H1 (cell line): ENCODE results near the gene INPP5F.

ENCODE experiments used
- CREB1 ChIP-seq: IDR thresholded peaks from 2 replicates; pipeline ENCODE4 v1.6.1; 2012; ENCODE audit warnings: inconsistent platforms
- EP300 ChIP-seq, 2 experiments: IDR thresholded peaks; 1 replicate in 1 of 2; 2 replicates in 1 of 2; pipeline ENCODE4 v1.6.1; 2011 to 2012; ENCODE audit warnings: low read depth in 2 of 2, low read length in 2 of 2, mild to moderate bottlenecking in 2 of 2, borderline replicate concordance in 1 of 2, inconsistent platforms in 1 of 2, moderate library complexity in 1 of 2
- EZH2 ChIP-seq: fragments of 200-600 bp; sonication (generic); IDR thresholded peaks from 2 replicates; pipeline ENCODE4 v1.7.1; 2012; ENCODE audit warnings: low read depth, mild to moderate bottlenecking, moderate library complexity, low read length, inconsistent platforms; ENCODE audit not compliant: severe bottlenecking
- POLR2A ChIP-seq, 2 experiments: IDR thresholded peaks; 1 replicate in 1 of 2; 2 replicates in 1 of 2; pipeline ENCODE4 v1.6.1; 2011; ENCODE audit warnings: low read depth in 2 of 2, low read length in 2 of 2, mild to moderate bottlenecking in 2 of 2; ENCODE audit errors: control extremely low read depth in 1 of 2
- POLR2AphosphoS5 ChIP-seq: IDR thresholded peaks from 2 replicates; pipeline ENCODE4 v1.6.1; 2011; ENCODE audit warnings: low read depth, low read length
- POU5F1 ChIP-seq: IDR thresholded peaks from 2 replicates; pipeline ENCODE4 v1.6.1; 2011; ENCODE audit warnings: low read depth, mild to moderate bottlenecking, low read length, moderate library complexity
- RBBP5 ChIP-seq: IDR thresholded peaks from 2 replicates; pipeline ENCODE4 v1.7.1; 2012; ENCODE audit warnings: low read depth, mild to moderate bottlenecking, inconsistent platforms, low read length, moderate library complexity, borderline replicate concordance
- RFX5 ChIP-seq: IDR thresholded peaks from 2 replicates; pipeline ENCODE4 v1.6.1; 2011; ENCODE audit warnings: low read depth, low read length, improper control_type of control experiment, borderline replicate concordance
- RNF2 ChIP-seq: fragments of 200-900, 300-1000 bp; sonication (generic); IDR thresholded peaks from 2 replicates; pipeline ENCODE4 v1.7.1; 2016; ENCODE audit warnings: borderline replicate concordance, low read depth, mild to moderate bottlenecking, antibody characterized with exemption, low read length; ENCODE audit not compliant: poor library complexity, severe bottlenecking; ENCODE audit errors: missing control alignments
- SRF ChIP-seq: IDR thresholded peaks from 2 replicates; pipeline ENCODE4 v1.6.1; 2011; ENCODE audit warnings: mild to moderate bottlenecking, low read depth, low read length, moderate library complexity
- SUZ12 ChIP-seq: fragments of 200-600 bp; sonication (generic); IDR thresholded peaks from 2 replicates; pipeline ENCODE4 v1.6.1; 2012; ENCODE audit warnings: mild to moderate bottlenecking, inconsistent platforms, low read length, moderate library complexity, mixed read lengths
- TF ChIP-seq, protein P1 (sequence below), 3 experiments: IDR thresholded peaks; 1 replicate in 2 of 3; 2 replicates in 1 of 3; pipeline versions ENCODE4 v1.5.1 to v1.6.1; 2011; ENCODE audit warnings: low read length in 3 of 3, mild to moderate bottlenecking in 3 of 3, inconsistent platforms in 2 of 3, low read depth in 1 of 3, moderate library complexity in 1 of 3; ENCODE audit not compliant: insufficient read depth in 1 of 3; ENCODE audit errors: control extremely low read depth in 1 of 3
- TF ChIP-seq, protein P2 (sequence below): IDR thresholded peaks from 2 replicates; pipeline ENCODE4 v1.6.1; 2012; ENCODE audit warnings: low read length, inconsistent platforms
- TF ChIP-seq, protein P3 (sequence below): IDR thresholded peaks from 2 replicates; pipeline ENCODE4 v1.6.1; 2012; ENCODE audit warnings: inconsistent platforms

DNA sequence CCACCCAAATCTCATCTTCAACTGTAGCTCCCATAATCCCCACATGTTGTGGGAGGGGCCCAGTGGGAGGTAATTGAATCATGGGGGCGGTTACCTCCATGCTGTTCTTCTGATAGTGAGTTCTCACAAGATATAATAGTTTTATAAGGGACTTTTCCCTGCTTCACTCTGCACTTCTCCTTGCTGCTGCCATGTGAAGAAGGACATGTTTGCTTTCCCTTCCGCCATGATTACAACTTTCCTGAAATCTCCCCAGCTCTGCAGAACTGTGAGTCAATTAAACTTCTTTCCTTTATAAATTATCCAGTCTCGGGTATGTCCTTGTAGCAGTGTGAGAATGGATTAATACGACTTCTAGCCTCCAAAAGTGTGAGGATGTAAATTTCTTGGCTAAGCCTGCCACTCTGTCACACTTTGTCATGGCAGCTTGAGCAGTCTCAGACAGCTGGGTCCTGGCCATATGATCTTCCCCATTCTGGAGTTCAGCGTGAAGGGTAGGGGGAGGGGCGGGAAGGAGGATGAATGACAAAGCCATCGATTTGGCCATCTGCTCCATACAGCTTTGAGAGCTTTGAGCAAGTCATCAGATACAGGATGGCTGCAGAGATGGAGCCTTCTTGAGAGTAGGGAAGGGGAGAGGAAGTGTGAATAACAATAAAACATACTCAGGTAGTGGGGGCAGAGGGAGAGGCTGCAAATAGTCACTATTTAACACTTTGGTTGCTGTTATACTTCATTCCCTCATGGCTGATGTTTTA lies 19.1 kb upstream of the INPP5F start:
- TF ChIP-seq EP300 (IDR thresholded peaks at IDR 0.05; ENCODE audit: borderline replicate concordance in 1 of 2, low read depth in 2 of 2, low read length in 2 of 2) (no peak), EZH2 (no peak), POLR2AphosphoS5 (no peak), SRF (no peak), RFX5 (no peak), POU5F1 (0 out of 2 replicates have a peak, but pooled peaks have one; percentile 23), POLR2A (IDR thresholded peaks at IDR 0.05; ENCODE audit: control extremely low read depth in 1 of 2, low read depth in 2 of 2, low read length in 2 of 2) (no peak), SUZ12 (no peak), CREB1 (no peak), RNF2 (no peak), RBBP5 (no peak)
- TF ChIP-seq, protein P1, sequence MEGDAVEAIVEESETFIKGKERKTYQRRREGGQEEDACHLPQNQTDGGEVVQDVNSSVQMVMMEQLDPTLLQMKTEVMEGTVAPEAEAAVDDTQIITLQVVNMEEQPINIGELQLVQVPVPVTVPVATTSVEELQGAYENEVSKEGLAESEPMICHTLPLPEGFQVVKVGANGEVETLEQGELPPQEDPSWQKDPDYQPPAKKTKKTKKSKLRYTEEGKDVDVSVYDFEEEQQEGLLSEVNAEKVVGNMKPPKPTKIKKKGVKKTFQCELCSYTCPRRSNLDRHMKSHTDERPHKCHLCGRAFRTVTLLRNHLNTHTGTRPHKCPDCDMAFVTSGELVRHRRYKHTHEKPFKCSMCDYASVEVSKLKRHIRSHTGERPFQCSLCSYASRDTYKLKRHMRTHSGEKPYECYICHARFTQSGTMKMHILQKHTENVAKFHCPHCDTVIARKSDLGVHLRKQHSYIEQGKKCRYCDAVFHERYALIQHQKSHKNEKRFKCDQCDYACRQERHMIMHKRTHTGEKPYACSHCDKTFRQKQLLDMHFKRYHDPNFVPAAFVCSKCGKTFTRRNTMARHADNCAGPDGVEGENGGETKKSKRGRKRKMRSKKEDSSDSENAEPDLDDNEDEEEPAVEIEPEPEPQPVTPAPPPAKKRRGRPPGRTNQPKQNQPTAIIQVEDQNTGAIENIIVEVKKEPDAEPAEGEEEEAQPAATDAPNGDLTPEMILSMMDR (IDR thresholded peaks at IDR 0.05; ENCODE audit: control extremely low read depth in 1 of 3, insufficient read depth in 1 of 3, low read depth in 1 of 3, low read length in 3 of 3) = no peak
- TF ChIP-seq, protein P2, sequence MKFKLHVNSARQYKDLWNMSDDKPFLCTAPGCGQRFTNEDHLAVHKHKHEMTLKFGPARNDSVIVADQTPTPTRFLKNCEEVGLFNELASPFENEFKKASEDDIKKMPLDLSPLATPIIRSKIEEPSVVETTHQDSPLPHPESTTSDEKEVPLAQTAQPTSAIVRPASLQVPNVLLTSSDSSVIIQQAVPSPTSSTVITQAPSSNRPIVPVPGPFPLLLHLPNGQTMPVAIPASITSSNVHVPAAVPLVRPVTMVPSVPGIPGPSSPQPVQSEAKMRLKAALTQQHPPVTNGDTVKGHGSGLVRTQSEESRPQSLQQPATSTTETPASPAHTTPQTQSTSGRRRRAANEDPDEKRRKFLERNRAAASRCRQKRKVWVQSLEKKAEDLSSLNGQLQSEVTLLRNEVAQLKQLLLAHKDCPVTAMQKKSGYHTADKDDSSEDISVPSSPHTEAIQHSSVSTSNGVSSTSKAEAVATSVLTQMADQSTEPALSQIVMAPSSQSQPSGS = no peak
- TF ChIP-seq, protein P3, sequence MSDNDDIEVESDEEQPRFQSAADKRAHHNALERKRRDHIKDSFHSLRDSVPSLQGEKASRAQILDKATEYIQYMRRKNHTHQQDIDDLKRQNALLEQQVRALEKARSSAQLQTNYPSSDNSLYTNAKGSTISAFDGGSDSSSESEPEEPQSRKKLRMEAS = peak; percentile 31; the same call in 1 of the 2 replicates
